DMS153 treated with DMSO at 0.1 percent for 48 hours (cell line): ENCODE data around the gene ADARB1.
A peak's percentile ranks its signal among the peaks of the same experiment; 100 is the strongest.

Experiments
- DNase-seq: peaks from one replicate; lab custom pipeline; 2025; ENCODE audit not compliant: unreplicated experiment; lab: John Stamatoyannopoulos, UW

Gene ADARB1

GRCh38 chr21:45246386-45247320 is 172.3 kb downstream of the ADARB1 start:
- no peak for DNase-seq

- no peak for DNase-seq
These were observed 174.0 kb downstream of the ADARB1 start for GRCh38 chr21:45248301-45248892.

GRCh38 chr21:45248893-45249381 is 174.6 kb downstream of the ADARB1 start:
- no peak for DNase-seq

- no peak for DNase-seq
These were observed 175.2 kb downstream of the ADARB1 start for GRCh38 chr21:45249626-45250025.

GRCh38 chr21:45250272-45250671 is 175.9 kb downstream of the ADARB1 start:
- no peak for DNase-seq

GRCh38 chr21:45250914-45251634 is 176.7 kb downstream of the ADARB1 start:
- DNase-seq: no peak

- no peak for DNase-seq
These were observed 177.5 kb downstream of the ADARB1 start for GRCh38 chr21:45251635-45252447.

- DNase-seq: no peak
These were observed 178.1 kb downstream of the ADARB1 start for GRCh38 chr21:45252448-45252925.

GRCh38 chr21:45253180-45253579 is 178.8 kb downstream of the ADARB1 start:
- DNase-seq: no peak

- DNase-seq: no peak
These were observed 179.5 kb downstream of the ADARB1 start for GRCh38 chr21:45253633-45254459.

GRCh38 chr21:45254460-45254930 is 180.1 kb downstream of the ADARB1 start:
- DNase-seq: no peak

- peak; percentile 18 for DNase-seq
These were observed 181.1 kb downstream of the ADARB1 start for GRCh38 chr21:45255381-45256020.

- DNase-seq: no peak
These were observed 181.9 kb downstream of the ADARB1 start for GRCh38 chr21:45256021-45256911.

GRCh38 chr21:45256912-45257672 is 182.7 kb downstream of the ADARB1 start:
- no peak for DNase-seq

GRCh38 chr21:45257673-45258341 is 183.4 kb downstream of the ADARB1 start:
- DNase-seq: no peak

GRCh38 chr21:45258466-45258865 is 184.1 kb downstream of the ADARB1 start:
- no peak for DNase-seq
